ENCODE results near the gene DSTYK.

Gene DSTYK

GRCh38 chr1:205211169-205211838 lies at the start of gene DSTYK:
Gene DSTYK, minus strand, starts transcription at chr1:205211702. Its CDS starts 167 bp downstream, at chr1:205211535.
- Histone ChIP-seq H3K27me3 (ENCODE audit: control insufficient read depth in 2 of 2, insufficient read depth in 2 of 2, low read length in 2 of 2) (no peaks in the 10 kb centered on the region), H3K4me3 (ENCODE audit: low read length in 2 of 2) (peak within 1 kb of the TSS; percentile 84 to 85), H3K36me3 (ENCODE audit: control insufficient read depth in 2 of 2, insufficient read depth in 2 of 2, low read length in 2 of 2) (no peaks in the 10 kb centered on the region), H3K27ac (ENCODE audit: low read depth in 2 of 2, low read length in 2 of 2) (peak within 1 kb of the TSS; percentile 88 to 90), H3K9me3 (ENCODE audit: control insufficient read depth in 2 of 2, low read length in 2 of 2) (no peaks in the 10 kb centered on the region), H3K4me1 (ENCODE audit: control insufficient read depth in 2 of 2, insufficient read depth in 2 of 2, low read length in 2 of 2) (peaks cover 3 to 5% of the 10 kb centered on the region in 2 donors), H3K9ac (ENCODE audit: low read depth in 1 of 2, low read length in 2 of 2) (peak within 1 kb of the TSS; percentile 85 to 95)

- no peak overlapping the region for H3K27ac ChIP-seq (ENCODE audit: low read depth in 2 of 2, low read length in 2 of 2)
- H3K4me1 ChIP-seq (ENCODE audit: control insufficient read depth in 2 of 2, insufficient read depth in 2 of 2, low read length in 2 of 2): peaks cover 0 to 3% of the 10 kb centered on the region in 2 donors
- no peaks in the 10 kb centered on the region for H3K27me3 ChIP-seq (ENCODE audit: control insufficient read depth in 2 of 2, insufficient read depth in 2 of 2, low read length in 2 of 2)
- H3K9ac ChIP-seq (ENCODE audit: low read depth in 1 of 2, low read length in 2 of 2): no peak overlapping the region
- H3K36me3 ChIP-seq (ENCODE audit: control insufficient read depth in 2 of 2, insufficient read depth in 2 of 2, low read length in 2 of 2): no peaks in the 10 kb centered on the region
- H3K9me3 ChIP-seq (ENCODE audit: control insufficient read depth in 2 of 2, low read length in 2 of 2): no peaks in the 10 kb centered on the region
- H3K4me3 ChIP-seq (ENCODE audit: low read length in 2 of 2): no peak overlapping the region
These were observed 48.5 kb upstream of the DSTYK start for GRCh38 chr1:205259998-205260397.

GRCh38 chr1:205259324-205259832 lies 47.9 kb upstream of the DSTYK start:
- Histone ChIP-seq H3K4me3 (ENCODE audit: low read length in 2 of 2) (no peak overlapping the region), H3K9me3 (ENCODE audit: control insufficient read depth in 2 of 2, low read length in 2 of 2) (no peaks in the 10 kb centered on the region), H3K36me3 (ENCODE audit: control insufficient read depth in 2 of 2, insufficient read depth in 2 of 2, low read length in 2 of 2) (no peaks in the 10 kb centered on the region), H3K27me3 (ENCODE audit: control insufficient read depth in 2 of 2, insufficient read depth in 2 of 2, low read length in 2 of 2) (no peaks in the 10 kb centered on the region), H3K9ac (ENCODE audit: low read depth in 1 of 2, low read length in 2 of 2) (no peak overlapping the region), H3K4me1 (ENCODE audit: control insufficient read depth in 2 of 2, insufficient read depth in 2 of 2, low read length in 2 of 2) (peaks cover 0 to 3% of the 10 kb centered on the region in 2 donors), H3K27ac (ENCODE audit: low read depth in 2 of 2, low read length in 2 of 2) (no peak overlapping the region)

- Histone ChIP-seq H3K9ac (ENCODE audit: low read depth in 1 of 2, low read length in 2 of 2) (no peak overlapping the region), H3K27ac (ENCODE audit: low read depth in 2 of 2, low read length in 2 of 2) (no peak overlapping the region), H3K9me3 (ENCODE audit: control insufficient read depth in 2 of 2, low read length in 2 of 2) (no peaks in the 10 kb centered on the region), H3K36me3 (ENCODE audit: control insufficient read depth in 2 of 2, insufficient read depth in 2 of 2, low read length in 2 of 2) (no peaks in the 10 kb centered on the region), H3K27me3 (ENCODE audit: control insufficient read depth in 2 of 2, insufficient read depth in 2 of 2, low read length in 2 of 2) (no peaks in the 10 kb centered on the region), H3K4me1 (ENCODE audit: control insufficient read depth in 2 of 2, insufficient read depth in 2 of 2, low read length in 2 of 2) (peaks cover 0 to 3% of the 10 kb centered on the region in 2 donors), H3K4me3 (ENCODE audit: low read length in 2 of 2) (no peak overlapping the region)
These were observed 47.2 kb upstream of the DSTYK start for GRCh38 chr1:205258719-205259118.

- Histone ChIP-seq H3K27me3 (ENCODE audit: control insufficient read depth in 2 of 2, insufficient read depth in 2 of 2, low read length in 2 of 2) (no peaks in the 10 kb centered on the region), H3K4me1 (ENCODE audit: control insufficient read depth in 2 of 2, insufficient read depth in 2 of 2, low read length in 2 of 2) (peaks cover 0 to 3% of the 10 kb centered on the region in 2 donors), H3K9me3 (ENCODE audit: control insufficient read depth in 2 of 2, low read length in 2 of 2) (no peaks in the 10 kb centered on the region), H3K27ac (ENCODE audit: low read depth in 2 of 2, low read length in 2 of 2) (no peak overlapping the region), H3K36me3 (ENCODE audit: control insufficient read depth in 2 of 2, insufficient read depth in 2 of 2, low read length in 2 of 2) (no peaks in the 10 kb centered on the region), H3K9ac (ENCODE audit: low read depth in 1 of 2, low read length in 2 of 2) (no peak overlapping the region), H3K4me3 (ENCODE audit: low read length in 2 of 2) (no peak overlapping the region)
These were observed 46.8 kb upstream of the DSTYK start for GRCh38 chr1:205258261-205258691.

GRCh38 chr1:205257735-205258134 lies 46.2 kb upstream of the DSTYK start:
- Histone ChIP-seq H3K36me3 (ENCODE audit: control insufficient read depth in 2 of 2, insufficient read depth in 2 of 2, low read length in 2 of 2) (no peaks in the 10 kb centered on the region), H3K9ac (ENCODE audit: low read depth in 1 of 2, low read length in 2 of 2) (no peak overlapping the region), H3K4me3 (ENCODE audit: low read length in 2 of 2) (no peak overlapping the region), H3K9me3 (ENCODE audit: control insufficient read depth in 2 of 2, low read length in 2 of 2) (no peaks in the 10 kb centered on the region), H3K4me1 (ENCODE audit: control insufficient read depth in 2 of 2, insufficient read depth in 2 of 2, low read length in 2 of 2) (peaks cover 0 to 3% of the 10 kb centered on the region in 2 donors), H3K27me3 (ENCODE audit: control insufficient read depth in 2 of 2, insufficient read depth in 2 of 2, low read length in 2 of 2) (no peaks in the 10 kb centered on the region), H3K27ac (ENCODE audit: low read depth in 2 of 2, low read length in 2 of 2) (no peak overlapping the region)

- no peaks in the 10 kb centered on the region for H3K36me3 ChIP-seq (ENCODE audit: control insufficient read depth in 2 of 2, insufficient read depth in 2 of 2, low read length in 2 of 2)
- no peaks in the 10 kb centered on the region for H3K27me3 ChIP-seq (ENCODE audit: control insufficient read depth in 2 of 2, insufficient read depth in 2 of 2, low read length in 2 of 2)
- no peak overlapping the region for H3K27ac ChIP-seq (ENCODE audit: low read depth in 2 of 2, low read length in 2 of 2)
- H3K4me1 ChIP-seq (ENCODE audit: control insufficient read depth in 2 of 2, insufficient read depth in 2 of 2, low read length in 2 of 2): peaks cover 0 to 3% of the 10 kb centered on the region in 2 donors
- no peaks in the 10 kb centered on the region for H3K9me3 ChIP-seq (ENCODE audit: control insufficient read depth in 2 of 2, low read length in 2 of 2)
- no peak overlapping the region for H3K9ac ChIP-seq (ENCODE audit: low read depth in 1 of 2, low read length in 2 of 2)
- no peak overlapping the region for H3K4me3 ChIP-seq (ENCODE audit: low read length in 2 of 2)
These were observed 45.6 kb upstream of the DSTYK start for GRCh38 chr1:205256951-205257625.

- Histone ChIP-seq H3K4me1 (ENCODE audit: control insufficient read depth in 2 of 2, insufficient read depth in 2 of 2, low read length in 2 of 2) (peaks cover 0 to 3% of the 10 kb centered on the region in 2 donors), H3K4me3 (ENCODE audit: low read length in 2 of 2) (no peak overlapping the region), H3K27ac (ENCODE audit: low read depth in 2 of 2, low read length in 2 of 2) (no peak overlapping the region), H3K27me3 (ENCODE audit: control insufficient read depth in 2 of 2, insufficient read depth in 2 of 2, low read length in 2 of 2) (no peaks in the 10 kb centered on the region), H3K9me3 (ENCODE audit: control insufficient read depth in 2 of 2, low read length in 2 of 2) (no peaks in the 10 kb centered on the region), H3K36me3 (ENCODE audit: control insufficient read depth in 2 of 2, insufficient read depth in 2 of 2, low read length in 2 of 2) (no peaks in the 10 kb centered on the region), H3K9ac (ENCODE audit: low read depth in 1 of 2, low read length in 2 of 2) (peak overlapping the region; percentile 3 to 15)
These were observed 44.7 kb upstream of the DSTYK start for GRCh38 chr1:205255941-205256780.

GRCh38 chr1:205251576-205251975 lies 40.1 kb upstream of the DSTYK start:
- Histone ChIP-seq H3K27me3 (ENCODE audit: control insufficient read depth in 2 of 2, insufficient read depth in 2 of 2, low read length in 2 of 2) (peaks cover 0 to 2% of the 10 kb centered on the region in 2 donors), H3K9me3 (ENCODE audit: control insufficient read depth in 2 of 2, low read length in 2 of 2) (no peaks in the 10 kb centered on the region), H3K4me1 (ENCODE audit: control insufficient read depth in 2 of 2, insufficient read depth in 2 of 2, low read length in 2 of 2) (peaks cover 10 to 17% of the 10 kb centered on the region in 2 donors), H3K27ac (ENCODE audit: low read depth in 2 of 2, low read length in 2 of 2) (no peak overlapping the region), H3K36me3 (ENCODE audit: control insufficient read depth in 2 of 2, insufficient read depth in 2 of 2, low read length in 2 of 2) (no peaks in the 10 kb centered on the region), H3K4me3 (ENCODE audit: low read length in 2 of 2) (no peak overlapping the region), H3K9ac (ENCODE audit: low read depth in 1 of 2, low read length in 2 of 2) (no peak overlapping the region)
